ENCODE data around the gene C16orf78.

DNA sequence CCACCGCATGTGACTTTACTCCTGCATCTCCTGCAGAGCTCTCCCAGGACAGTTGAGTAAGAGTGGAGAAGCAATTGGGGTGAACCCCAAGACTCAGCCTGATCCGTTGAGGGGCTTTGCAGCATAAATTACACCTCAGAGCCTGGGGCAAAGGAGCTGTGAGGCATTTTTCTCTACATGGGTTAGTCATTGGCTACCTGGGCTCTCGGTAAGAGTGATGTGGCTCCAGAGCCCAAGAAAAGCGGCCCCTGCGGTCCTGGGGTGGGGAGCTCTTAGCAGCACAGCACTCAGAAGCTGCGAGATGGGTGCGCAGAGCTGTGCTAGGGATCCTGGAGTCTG is 40.4 kb upstream of the C16orf78 start:
- TF ChIP-seq CTCF (IDR thresholded peaks at IDR 0.05) (no peak), POLR2A (IDR thresholded peaks at IDR 0.05) (no peak)
